Inflammatory macrophage treated with lipopolysaccharide for 4 hours (primary cell): ENCODE data around the gene FAM83G.

ENCODE experiments used
- DNase-seq: peaks from one replicate; pipeline ENCODE4 v3.0.0-alpha.2; 2020

FAM83G gene

DNA sequence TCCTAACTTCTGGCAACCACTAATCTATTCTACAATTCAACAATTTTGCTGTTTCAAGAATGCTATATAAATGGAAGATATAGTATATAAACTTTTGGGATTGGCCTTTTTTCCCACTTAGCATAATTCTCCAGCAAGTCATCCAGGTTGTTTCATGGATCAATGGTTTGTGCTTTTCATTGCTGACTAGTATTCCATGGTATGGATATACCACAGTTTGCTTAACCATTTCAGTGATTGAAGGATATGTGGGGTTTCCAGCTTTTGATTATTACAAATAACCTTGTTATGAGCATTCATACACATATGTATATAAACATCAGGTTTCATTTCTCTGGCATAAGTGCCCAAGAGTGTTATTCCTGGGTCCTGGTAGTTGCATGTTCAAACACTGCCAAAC is 2.1 kb upstream of the FAM83G start:
- DNase-seq, result no peak

- no peak for DNase-seq
These were observed 1.3 kb upstream of the FAM83G start for GRCh38 chr17:19005789-19006430.

- DNase-seq, result no peak
These were observed 691 bp upstream of the FAM83G start for GRCh38 chr17:19005137-19005773.

GRCh38 chr17:19003543-19004420 is 782 bp downstream of the FAM83G start:
- DNase-seq, result peak; percentile 9

- no peak for DNase-seq
These were observed 1.6 kb downstream of the FAM83G start for GRCh38 chr17:19002805-19003542.

- no peak for DNase-seq
These were observed 2.5 kb downstream of the FAM83G start for GRCh38 chr17:19001907-19002590.

DNA sequence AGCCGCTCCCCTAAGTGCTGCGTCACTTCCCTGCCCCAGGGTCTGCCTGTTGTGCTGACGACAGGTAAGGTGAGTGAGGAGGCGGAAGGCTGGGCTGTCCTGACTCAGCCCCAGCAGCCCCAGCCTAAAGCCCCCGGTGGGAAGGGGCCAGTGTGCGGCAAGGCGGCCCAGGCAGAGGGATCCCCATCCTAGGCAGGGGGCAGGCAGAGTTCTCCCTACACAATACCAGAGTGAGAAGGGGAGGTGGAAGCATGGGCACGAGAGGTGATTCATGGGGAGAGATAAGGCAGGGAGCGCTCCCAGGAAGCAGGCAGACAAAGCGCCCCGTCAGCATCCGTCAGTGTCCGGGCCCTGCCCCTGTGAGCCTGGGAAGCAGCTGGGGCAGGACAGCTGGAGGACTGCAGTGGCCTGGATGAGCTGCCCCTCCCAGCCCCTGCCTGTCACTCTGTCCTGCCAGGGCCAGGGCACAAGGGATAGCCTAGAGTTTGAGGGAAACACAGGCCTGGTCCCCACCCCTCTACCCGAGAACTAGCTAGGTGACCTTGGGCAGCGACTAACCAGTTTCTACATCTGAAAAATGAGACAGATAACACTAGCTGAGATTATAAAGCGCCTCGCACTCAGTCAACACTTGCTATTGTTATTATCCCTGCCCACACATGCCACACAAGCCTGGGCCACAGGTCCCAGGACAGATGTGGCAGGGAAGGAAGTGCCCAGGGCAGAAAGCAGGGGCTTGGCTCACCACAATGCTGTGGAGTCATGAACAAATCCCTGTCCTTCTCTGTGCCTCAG is 3.8 kb downstream of the FAM83G start:
- no peak for DNase-seq

GRCh38 chr17:18999911-19000310 is 4.7 kb downstream of the FAM83G start:
- DNase-seq, result no peak

GRCh38 chr17:18999394-18999793 is 5.2 kb downstream of the FAM83G start:
- DNase-seq, result no peak

DNA sequence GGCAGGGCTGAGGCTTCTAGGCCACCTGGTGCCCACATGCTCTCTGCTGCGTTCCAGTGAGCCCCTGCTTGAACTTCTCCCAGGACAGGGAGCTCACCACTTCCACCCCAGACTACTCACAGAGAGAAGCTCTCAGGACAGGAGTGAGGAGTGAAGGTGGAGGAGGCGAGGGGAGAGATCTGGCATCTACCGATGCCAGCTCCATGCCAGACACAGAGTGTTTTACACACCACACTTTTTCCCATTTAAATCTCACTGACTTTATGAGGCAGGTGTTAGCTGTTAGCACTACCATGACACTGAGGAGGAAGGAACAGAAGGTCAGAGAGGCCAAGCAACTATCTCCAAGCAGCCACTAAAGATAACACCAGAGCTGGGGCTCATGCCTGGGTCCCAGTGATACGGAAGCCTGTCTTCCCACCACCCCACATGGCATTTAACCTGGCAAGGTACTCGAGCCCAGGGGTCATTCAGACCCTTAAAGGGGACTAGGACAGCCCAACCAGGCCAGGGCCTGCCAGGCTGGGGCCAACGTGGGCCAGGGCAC is 6.8 kb downstream of the FAM83G start:
- DNase-seq, result no peak

GRCh38 chr17:18996458-18996857 is 8.1 kb downstream of the FAM83G start:
- DNase-seq, result no peak

GRCh38 chr17:18995220-18995619 is 9.3 kb downstream of the FAM83G start:
- no peak for DNase-seq

GRCh38 chr17:18994631-18995030 is 9.9 kb downstream of the FAM83G start:
- DNase-seq, result no peak

DNA sequence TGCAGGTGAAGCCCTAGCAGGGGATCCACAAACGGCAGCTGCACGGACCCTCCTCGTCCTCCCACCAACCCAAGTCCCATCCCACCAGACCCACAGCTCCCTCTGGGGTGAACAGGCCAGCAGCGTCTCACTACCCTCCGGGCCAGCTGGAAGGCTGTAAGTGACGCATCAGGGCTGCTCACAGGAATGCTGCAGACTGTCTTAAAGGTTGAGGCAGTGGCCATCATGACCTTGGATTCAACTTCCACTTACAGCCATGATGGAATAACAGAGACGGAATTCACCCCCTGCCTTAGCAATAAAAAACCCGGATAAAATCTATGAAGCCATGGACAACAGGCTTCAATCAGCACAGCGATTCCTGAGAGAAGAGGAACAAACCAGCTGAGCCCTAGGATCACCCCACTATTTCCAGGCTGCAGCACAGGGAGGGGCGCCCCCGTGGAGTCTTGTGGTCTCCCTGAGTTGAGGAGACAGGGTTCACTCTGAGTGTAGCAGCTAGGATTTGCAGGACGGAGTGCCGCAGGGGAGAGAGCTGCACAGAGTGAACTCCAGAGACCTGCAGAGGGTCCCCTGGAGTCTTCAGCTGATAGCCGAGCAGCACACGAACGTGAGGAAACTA is 10.5 kb downstream of the FAM83G start:
- no peak for DNase-seq

DNA sequence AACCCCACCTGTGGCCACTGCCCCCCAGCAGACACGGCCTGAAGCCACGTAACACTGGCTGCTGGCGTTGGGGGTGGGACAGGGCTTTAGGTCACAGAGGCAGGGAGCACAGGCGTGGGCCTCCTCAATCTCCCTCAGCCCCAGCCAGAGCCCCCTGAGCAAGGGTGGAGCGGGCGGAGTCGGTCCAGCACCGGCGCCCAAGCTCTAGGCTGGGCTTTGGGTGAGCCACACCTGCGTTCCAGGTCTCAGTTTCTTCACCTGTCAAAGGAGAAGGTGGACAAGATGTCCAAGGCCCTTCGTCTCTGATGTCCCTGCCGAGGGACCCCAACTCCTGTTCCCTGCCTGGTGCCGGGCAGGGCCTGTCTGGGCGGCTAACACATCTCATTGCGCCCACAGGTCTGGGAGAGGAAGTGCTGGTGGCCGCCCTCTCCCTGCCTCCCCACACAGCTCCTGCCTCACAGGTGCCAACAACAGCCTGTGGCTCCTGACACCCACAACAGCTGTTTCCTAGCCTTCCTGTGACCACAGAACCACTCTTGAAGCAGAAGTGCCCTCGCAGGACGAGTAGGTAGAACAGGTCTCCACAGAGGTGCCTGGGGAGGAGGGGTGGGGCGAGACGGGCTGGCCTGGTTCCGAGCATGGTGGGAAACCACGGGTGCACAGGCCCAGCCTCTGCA is 12.0 kb downstream of the FAM83G start:
- no peak for DNase-seq

DNA sequence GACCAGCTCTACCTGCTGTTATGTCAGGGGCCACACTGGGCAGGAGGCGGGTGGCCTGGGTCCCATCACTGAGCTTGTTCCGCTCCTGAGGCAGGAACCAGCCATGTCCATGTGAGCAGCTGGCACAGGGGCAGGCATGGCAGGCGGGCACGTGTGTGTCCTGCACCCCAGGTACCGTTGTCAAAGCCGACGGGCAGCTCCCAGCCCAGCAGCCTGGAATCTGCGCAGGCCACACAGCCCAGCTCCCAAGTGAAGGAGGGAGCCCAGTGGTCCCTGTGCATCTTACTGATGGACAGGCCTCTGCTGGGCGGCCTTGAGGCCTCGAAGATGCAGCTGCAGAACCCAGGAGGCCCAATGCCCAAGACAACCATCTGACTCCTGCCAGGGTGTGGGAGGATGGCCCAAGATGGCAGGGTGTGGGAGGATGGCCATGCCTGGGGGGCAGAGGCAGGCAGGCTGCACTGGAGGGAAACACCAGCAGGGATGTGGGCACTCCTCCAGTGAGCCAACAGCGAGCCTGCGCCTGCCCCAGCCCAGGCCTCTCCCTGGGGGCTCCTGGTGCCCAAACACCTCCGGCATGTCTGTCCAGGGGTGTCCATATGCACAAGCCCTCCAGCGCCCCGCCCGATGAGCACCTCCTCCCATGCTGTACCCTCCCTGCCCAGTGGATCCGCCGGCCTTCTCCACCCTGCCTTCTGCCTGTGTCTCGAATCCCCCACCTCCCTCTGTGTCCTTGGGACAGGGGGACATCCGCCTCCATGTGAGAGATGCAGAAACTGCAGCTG is 12.8 kb downstream of the FAM83G start:
- DNase-seq, result no peak

DNA sequence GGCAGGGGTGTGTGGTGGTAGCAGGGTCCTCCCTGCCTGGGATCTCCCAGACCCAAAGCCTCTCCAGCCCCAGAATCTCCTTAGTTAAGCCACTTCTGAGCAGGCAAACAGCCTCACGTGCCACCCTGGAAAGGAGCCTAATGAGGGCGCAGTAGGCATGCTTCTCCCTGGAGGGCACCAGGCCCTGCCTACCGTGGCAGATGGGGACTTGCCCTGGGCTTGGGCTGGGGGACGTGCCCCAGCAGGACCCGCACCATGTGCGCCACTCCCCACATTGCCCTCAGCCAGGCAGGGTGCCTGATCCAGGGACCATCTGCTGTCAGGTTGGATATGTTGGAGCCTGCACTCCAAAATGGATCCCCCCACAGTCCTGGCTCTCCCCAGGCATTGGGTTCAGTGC is 14.2 kb downstream of the FAM83G start:
- no peak for DNase-seq

DNA sequence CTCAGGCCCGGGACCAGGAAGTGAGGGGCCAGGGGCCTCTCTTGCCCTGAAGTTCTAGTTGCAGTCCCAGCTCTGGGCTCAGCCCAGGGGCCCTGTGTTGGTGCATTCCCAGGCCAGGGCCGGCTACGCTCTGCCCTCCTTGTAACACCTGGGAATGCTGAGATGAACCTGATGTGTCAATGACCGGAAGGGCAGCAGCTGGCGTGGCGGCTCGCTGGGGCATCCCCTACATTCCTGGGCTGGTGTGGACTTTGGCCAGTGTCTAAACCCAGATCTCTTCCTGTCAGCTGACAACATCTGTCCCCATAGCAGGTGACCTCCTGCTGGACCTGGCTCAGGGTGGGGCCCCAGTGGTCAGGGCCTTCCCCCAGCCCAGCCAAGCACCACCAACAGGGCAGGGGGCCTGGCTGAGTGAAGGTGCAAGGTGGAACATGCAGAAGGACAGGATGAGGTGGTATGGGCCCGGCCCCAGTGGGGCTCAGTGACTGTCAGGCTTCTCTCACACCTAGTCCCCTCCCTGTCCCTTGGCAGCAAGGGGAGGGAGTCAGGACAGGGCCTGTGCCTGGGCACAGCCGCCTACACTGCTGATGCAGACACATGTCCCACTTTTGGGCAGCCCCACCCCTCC is 15.9 kb downstream of the FAM83G start:
- DNase-seq, result no peak
